Measurements from ENCODE around the gene GK2.

The GK2 gene

DNA sequence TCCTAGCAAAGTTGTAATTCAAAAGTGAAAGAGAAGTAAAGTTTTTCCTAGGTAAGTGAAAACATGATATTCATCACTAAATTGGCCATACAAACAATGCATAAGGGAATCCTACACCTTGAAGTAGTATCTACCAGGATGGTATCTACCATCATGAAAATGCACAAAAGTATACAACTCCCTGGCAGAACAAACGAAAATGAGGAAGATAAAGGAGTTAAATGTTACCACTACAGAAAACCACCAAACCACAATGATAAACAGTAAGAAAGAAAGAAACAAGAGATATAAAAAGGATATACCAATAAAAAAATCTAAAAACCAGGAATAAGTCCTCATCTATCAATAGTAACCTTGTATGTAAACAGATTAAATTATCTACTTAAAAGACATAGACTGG is 26.9 kb downstream of the GK2 start:
- no peak for DNase-seq

DNA sequence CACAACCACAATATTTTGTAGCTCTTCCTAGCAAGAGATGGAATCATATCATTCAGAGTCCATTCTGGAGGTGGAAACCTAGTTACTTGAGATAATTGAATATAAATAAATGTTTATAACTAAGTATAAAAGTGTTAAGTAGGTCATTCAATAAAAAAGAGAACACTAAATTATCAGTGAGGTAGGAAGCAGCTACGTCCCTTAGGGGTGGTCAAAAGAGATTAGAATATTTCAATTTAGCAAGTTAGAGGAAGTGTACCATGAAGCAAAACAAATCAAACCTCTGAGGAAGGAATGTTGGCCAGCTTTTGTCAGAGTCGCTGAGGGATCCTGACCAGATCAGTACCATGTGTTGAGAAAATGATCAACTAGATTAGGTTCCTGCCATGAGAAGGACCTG is 38.0 kb downstream of the GK2 start:
- DNase-seq: no peak

DNA sequence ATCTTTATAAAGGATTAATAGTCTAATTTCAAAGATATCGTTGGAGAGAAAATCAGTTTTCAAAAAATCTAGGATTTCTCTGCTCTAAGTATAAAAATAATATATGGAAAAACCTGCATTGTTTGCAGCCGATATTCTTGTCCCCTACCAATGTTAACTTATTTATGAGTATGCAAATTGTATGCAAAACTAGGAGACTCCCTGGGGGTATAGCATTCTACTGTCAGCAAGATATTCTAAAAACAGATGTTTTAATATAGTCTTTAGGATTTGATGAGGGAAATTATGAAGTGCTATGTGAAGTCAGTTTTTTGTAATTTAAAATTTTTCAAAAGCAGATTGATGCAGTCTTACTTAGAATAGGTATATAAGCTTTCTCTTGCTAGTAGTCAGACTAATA is 40.9 kb downstream of the GK2 start:
- DNase-seq: no peak

DNA sequence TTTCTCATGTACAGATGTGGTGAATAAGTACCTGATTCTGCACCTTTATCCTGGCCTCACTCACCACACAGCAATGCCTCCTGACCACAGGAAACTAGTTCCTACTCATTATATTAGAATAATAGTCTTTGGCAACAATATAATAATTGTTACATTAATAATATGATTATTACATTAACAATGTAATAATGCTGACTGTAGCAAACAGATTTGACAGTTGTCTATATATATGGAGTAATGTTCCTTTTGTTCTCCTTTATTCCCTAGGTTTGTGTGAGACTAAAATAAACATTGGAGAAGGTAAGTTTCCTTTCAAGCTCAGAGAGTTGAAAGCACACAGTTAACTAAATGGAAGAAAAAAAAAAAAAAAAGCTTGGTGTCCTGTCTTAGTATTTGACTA is 41.6 kb downstream of the GK2 start:
- no peak for DNase-seq

DNA sequence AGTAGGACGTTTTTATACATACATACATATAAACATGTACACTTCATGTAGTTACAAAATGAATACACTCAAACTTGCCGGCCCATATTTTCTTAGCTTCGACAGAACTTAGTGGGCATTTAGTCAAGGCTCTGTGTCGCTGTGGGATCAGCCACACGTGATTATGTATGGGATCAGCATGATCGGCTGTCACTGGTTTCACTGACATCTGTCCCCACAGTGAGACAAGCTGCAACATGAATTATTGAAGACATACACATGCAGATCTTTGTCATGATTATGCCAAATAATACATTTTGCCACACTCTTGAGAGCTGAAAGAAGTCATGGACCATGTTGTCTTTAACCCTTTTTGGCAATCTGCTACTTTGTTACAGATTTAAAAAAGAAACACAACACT is 44.0 kb downstream of the GK2 start:
- no peak for DNase-seq

DNA sequence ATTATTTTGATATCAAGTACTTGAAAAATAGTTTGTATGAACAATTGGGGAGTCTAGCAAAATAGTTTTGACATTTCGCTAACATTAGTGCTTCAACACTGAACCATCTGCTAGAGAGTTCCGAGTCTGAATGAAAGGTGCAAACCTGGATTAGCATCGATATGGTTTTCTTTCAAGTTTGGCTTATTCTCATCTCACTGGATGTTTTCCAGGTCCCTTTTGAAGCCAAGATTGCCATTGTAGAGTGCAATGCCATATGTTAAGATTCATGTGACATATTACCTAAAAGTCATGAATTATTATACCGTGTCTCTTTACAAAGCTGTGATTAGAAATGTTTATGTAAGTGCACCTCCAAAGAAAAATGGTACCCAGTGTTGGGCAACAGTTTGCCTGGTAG is 45.4 kb downstream of the GK2 start:
- DNase-seq: no peak

DNA sequence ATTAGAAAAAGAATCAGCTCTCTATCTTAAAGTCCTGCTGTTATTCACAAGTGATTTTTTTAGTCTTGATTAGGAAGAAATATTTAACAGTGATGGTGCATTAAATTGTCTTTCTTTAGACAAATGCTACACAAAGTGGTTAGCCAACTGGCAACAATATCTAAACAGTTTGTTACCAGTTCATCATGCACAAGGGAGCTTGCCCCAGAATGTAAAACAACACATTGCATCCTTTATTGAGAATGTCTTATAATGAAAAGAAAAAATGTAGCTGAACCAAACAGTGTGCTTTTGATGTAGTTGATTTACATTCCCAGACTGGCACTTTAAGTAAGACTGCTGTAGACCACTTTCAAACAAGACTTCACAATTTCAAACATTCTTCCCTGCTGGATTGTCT is 48.0 kb downstream of the GK2 start:
- DNase-seq: no peak

DNA sequence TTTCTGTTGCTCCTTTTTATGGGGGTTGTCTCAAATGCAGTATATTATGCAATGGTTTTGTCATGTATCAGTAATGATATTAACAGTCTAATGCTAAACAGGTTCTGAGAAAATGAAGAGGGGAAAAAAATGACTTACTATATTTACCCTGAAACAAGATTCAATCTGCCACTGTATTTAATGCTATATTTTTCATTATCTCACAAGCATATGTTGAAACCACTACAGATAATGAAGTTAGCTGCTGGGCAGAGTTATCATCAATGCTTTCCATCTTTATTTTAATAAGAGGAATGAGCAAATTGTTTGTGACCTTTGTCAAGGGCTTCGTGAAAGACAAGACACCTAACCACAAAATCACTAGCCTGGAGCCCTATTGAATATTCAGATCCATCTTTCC is 49.6 kb downstream of the GK2 start:
- no peak for DNase-seq

DNA sequence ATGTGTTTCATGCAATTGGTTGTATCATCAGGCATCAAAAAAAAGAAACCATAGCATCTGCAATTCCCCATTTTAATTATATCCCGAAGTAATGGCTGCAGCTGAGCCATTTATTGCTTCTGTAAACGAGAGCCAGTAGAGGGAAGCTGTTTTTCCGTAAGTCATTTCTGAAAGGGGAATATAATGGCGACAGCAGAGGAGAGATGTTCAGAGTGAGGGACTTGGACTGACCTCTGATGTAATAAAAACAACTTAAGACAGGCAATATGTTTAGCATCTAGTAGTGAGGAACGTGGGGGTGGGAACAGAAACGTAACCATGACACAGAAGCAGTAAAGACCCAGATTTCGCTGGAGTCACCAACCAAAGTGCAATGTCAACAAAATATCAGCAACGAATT is 50.7 kb downstream of the GK2 start:
- DNase-seq: no peak

Measured in inflammatory macrophage (primary cell).